B cell (primary cell): ENCODE results near the gene ELL3. TPM values are rescaled to one million over a fixed set of nuclear protein-coding genes. Genes with fewer than 3 reads are reported as not detected.

Experiments
- ATAC-seq: fragments of 200-7000 bp; cut with Tn5 transposase; one replicate; pipeline ENCODE4 v1.10.0; 2021; ENCODE audit warnings: low read depth, mild to moderate bottlenecking, moderate number of reproducible peaks, moderate library complexity
- CTCF ChIA-PET: fragments of 350-600 bp; sonication (Branson Sonifier 250); formaldehyde crosslinking; loops from one replicate; lab custom pipeline; 2021; ENCODE audit warnings: antibody characterized with exemption, inconsistent platforms; lab: Charles Lee
- POLR2A ChIA-PET: fragments of 350-600 bp; sonication (Branson Sonifier 250); formaldehyde crosslinking; loops from one replicate; lab custom pipeline; 2021; ENCODE audit warnings: antibody characterized with exemption; lab: Charles Lee
- DNase-seq: peaks from one replicate; pipeline ENCODE4 v3.0.0; 2013
- H2AFZ ChIP-seq: 2 replicates; pipeline ENCODE4 v1.6.1; 2012; ENCODE audit warnings: mild to moderate bottlenecking, low read depth, low read length; ENCODE audit not compliant: insufficient read depth, poor library complexity, severe bottlenecking
- H3K27ac ChIP-seq, 2 donors: 1 replicate in 1 of 2; 2 replicates in 1 of 2; pipeline ENCODE4 v1.5.1; 2012 to 2013; ENCODE audit warnings: low read length in 2 of 2, mild to moderate bottlenecking in 2 of 2, moderate library complexity in 1 of 2
- H3K27me3 ChIP-seq, 4 experiments: fragments of 200-600 bp in 1 of 4; sonication (generic) in 1 of 4; replicated peaks in 1 of 4; 1 replicate in 2 of 4; 2 replicates in 2 of 4; pipeline versions ENCODE4 v1.6.1 to v1.7.0; 2013 to 2016; ENCODE audit warnings: low read length in 3 of 4, mild to moderate bottlenecking in 2 of 4, mixed read lengths in 1 of 4, moderate library complexity in 1 of 4; ENCODE audit not compliant: insufficient read depth in 4 of 4, control insufficient read depth in 3 of 4; ENCODE audit errors: control extremely low read depth in 1 of 4
- H3K36me3 ChIP-seq, 2 experiments: replicated peaks in 1 of 2; 1 replicate in 1 of 2; 2 replicates in 1 of 2; pipeline versions ENCODE4 v1.6.1 to v1.7.1; 2013; ENCODE audit warnings: low read length in 1 of 2; ENCODE audit not compliant: insufficient read depth in 2 of 2, control insufficient read depth in 1 of 2; ENCODE audit errors: control extremely low read depth in 1 of 2, extremely low read depth in 1 of 2
- H3K4me1 ChIP-seq, 2 donors: fragments of 200-600 bp in 1 of 2; sonication (generic) in 1 of 2; 1 replicate in 1 of 2; 2 replicates in 1 of 2; pipeline versions ENCODE4 v1.5.1 to v1.6.1; 2013 to 2017; ENCODE audit warnings: low read length in 2 of 2; ENCODE audit not compliant: control insufficient read depth in 2 of 2, insufficient read depth in 2 of 2
- H3K4me2 ChIP-seq: replicated peaks from 2 replicates; pipeline ENCODE3; 2012; ENCODE audit warnings: mild to moderate bottlenecking, low read depth, low read length; ENCODE audit not compliant: poor library complexity, severe bottlenecking
- H3K4me3 ChIP-seq, 5 experiments: fragments of 200-600 bp in 1 of 5; sonication (generic) in 1 of 5; 1 replicate in 3 of 5; 2 replicates in 2 of 5; pipeline versions ENCODE4 v1.5.1 to v1.7.0; 2011 to 2016; ENCODE audit warnings: low read length in 4 of 5, mild to moderate bottlenecking in 4 of 5, low read depth in 2 of 5, control low read depth in 1 of 5, moderate library complexity in 1 of 5; ENCODE audit not compliant: insufficient read depth in 1 of 5; ENCODE audit errors: control extremely low read depth in 1 of 5, extremely low read depth in 1 of 5
- H3K79me2 ChIP-seq: fragments of 200-600 bp; sonication (generic); one replicate; pipeline ENCODE4 v1.6.0; 2016; ENCODE audit warnings: low read length; ENCODE audit not compliant: control insufficient read depth, insufficient read depth
- H3K9ac ChIP-seq: fragments of 200-600 bp; sonication (generic); 2 replicates; pipeline ENCODE4 v1.6.1; 2017; ENCODE audit warnings: mild to moderate bottlenecking, low read length, moderate library complexity
- H3K9me3 ChIP-seq, 3 donors: one replicate each; pipeline versions ENCODE4 v1.6.1 to v1.7.1; 2013; ENCODE audit warnings: low read length in 2 of 3; ENCODE audit not compliant: control insufficient read depth in 2 of 3, insufficient read depth in 1 of 3; ENCODE audit errors: control extremely low read depth in 1 of 3
- H4K20me1 ChIP-seq: 2 replicates; pipeline ENCODE4 v1.6.0; 2012; ENCODE audit warnings: mild to moderate bottlenecking, low read length; ENCODE audit not compliant: insufficient read depth, control insufficient read depth, poor library complexity, severe bottlenecking
- H3K27ac Mint-ChIP-seq: one replicate; pipeline ENCODE4 v1.8.0; 2021; ENCODE audit warnings: mixed read lengths
- H3K27me3 Mint-ChIP-seq: one replicate; pipeline ENCODE4 v1.8.0; 2021; ENCODE audit warnings: mixed read lengths
- H3K4me1 Mint-ChIP-seq: one replicate; pipeline ENCODE4 v1.8.0; 2021; ENCODE audit warnings: mixed read lengths
- H3K4me3 Mint-ChIP-seq: one replicate; pipeline ENCODE4 v1.8.0; 2021; ENCODE audit warnings: mixed read lengths
- H3K9me3 Mint-ChIP-seq: one replicate; pipeline ENCODE4 v1.8.0; 2022; ENCODE audit warnings: mixed read lengths; ENCODE audit not compliant: insufficient read depth
- EZH2 ChIP-seq: IDR thresholded peaks from 2 replicates; pipeline ENCODE4 v1.6.1; 2012; ENCODE audit warnings: borderline replicate concordance, low read depth, mild to moderate bottlenecking, moderate library complexity, low read length; ENCODE audit not compliant: insufficient read depth, poor library complexity, severe bottlenecking
- WGBS: methylation state at CpG from one replicate; pipeline ENCODE4 v1.1.5; 2013; ENCODE audit warnings: missing lambda C conversion rate; ENCODE audit not compliant: insufficient coverage; 5-methylcytosine and 5-hydroxymethylcytosine counted together
- intact Hi-C: fragments of 100-400 bp; cut with micrococcal nuclease; formaldehyde crosslinking; loops from one replicate; pipeline ENCODE4 v1.10.0; 2022
- polyA plus RNA-seq: library from polyadenylated mRNA; depleted of rRNA; stranded (reverse); fragments of >200 nt; gene quantifications from 2 replicates; pipeline ENCODE4 v1.2.3, GENCODE V29; 2012
- total RNA-seq, 2 donors: library from RNA; stranded (reverse); fragments of 120-200 nt in 1 of 2; gene quantifications; 1 replicate in 1 of 2; 2 replicates in 1 of 2; pipeline versions ENCODE4 v1.2.3 to v1.2.4, GENCODE V29; 2013 to 2022
- TF ChIP-seq, protein P1 (sequence below): fragments of 200-600 bp; IDR thresholded peaks from one replicate; pipeline ENCODE4 v1.8.0; 2022; ENCODE audit warnings: antibody characterized with exemption, mild to moderate bottlenecking

ELL3 gene
- total and polyA plus RNA-seq, 2 donors (not counting 1 experiment from before 2014, with no cell fraction given), result 22.0 to 88.8 TPM

DNA sequence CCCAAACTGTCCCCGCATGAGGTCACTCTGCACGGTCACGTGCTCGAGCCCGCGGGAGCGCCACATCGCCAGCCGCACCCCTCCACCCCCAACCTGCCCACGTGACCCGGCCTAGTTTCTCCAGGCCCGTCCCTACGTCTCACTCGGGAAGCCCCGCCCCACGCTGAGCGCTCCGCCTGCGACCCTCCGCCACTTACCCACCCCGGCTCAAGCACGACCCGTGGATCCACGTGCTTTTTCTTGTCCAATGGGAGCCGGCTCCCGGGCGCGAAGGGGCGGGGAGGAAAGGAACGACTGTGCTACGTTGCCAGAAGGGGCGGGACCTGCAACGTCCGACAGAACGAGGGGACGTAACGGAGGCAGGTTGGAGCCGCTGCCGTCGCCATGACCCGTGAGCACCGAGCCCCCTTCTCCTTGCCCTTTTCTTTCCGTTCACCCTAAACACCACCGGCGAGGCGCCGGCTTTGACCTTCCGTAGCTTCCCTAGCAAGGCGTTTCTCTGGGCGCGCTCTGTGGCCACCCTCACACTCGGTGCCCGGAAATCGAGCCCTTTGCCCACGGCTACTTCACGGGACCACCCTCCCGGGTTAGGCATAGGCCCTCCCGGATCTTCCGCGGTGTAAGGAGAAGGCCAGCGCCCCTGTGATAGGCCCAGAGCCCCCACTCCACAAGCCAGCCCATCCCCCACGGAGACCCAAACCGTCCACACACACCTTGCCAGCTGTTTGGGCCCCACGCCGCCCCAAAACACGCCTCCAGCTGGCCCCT lies 15.4 kb upstream of the ELL3 start, which contains the start of gene SERF2:
SERF2 (plus strand) TSS at position 328 of the 768 bp plus-strand sequence; CDS start at position 385, 57 bp downstream.
- H3K27me3 ChIP-seq, result no peaks in the 10 kb centered on the region
- WGBS, result under 1% methylated on average over 62 of the region's 66 CpGs
- intact Hi-C loops, result loop anchor here (1.0 kb wide), 6 partner anchors 8 to 46 kb away; partner anchors contain the start of genes ELL3, HYPK, MFAP1 and PDIA3
- peak within 1 kb of the TSS; percentile 85 for H3K9ac ChIP-seq
- H3K27me3 Mint-ChIP-seq, result no peaks in the 10 kb centered on the region
- no peaks in the 10 kb centered on the region for H3K9me3 Mint-ChIP-seq
- peak within 1 kb of the TSS; percentile 93 for H3K4me3 Mint-ChIP-seq
- H3K4me1 ChIP-seq, result peaks cover 37 to 73% of the 10 kb centered on the region in 2 donors
- peak within 1 kb of the TSS; percentile 87 for H3K4me2 ChIP-seq
- peaks cover 0 to 6% (median 0%) of the 10 kb centered on the region in 3 donors for H3K9me3 ChIP-seq
- TF ChIP-seq EZH2, result no peak
- TF ChIP-seq, protein P1, sequence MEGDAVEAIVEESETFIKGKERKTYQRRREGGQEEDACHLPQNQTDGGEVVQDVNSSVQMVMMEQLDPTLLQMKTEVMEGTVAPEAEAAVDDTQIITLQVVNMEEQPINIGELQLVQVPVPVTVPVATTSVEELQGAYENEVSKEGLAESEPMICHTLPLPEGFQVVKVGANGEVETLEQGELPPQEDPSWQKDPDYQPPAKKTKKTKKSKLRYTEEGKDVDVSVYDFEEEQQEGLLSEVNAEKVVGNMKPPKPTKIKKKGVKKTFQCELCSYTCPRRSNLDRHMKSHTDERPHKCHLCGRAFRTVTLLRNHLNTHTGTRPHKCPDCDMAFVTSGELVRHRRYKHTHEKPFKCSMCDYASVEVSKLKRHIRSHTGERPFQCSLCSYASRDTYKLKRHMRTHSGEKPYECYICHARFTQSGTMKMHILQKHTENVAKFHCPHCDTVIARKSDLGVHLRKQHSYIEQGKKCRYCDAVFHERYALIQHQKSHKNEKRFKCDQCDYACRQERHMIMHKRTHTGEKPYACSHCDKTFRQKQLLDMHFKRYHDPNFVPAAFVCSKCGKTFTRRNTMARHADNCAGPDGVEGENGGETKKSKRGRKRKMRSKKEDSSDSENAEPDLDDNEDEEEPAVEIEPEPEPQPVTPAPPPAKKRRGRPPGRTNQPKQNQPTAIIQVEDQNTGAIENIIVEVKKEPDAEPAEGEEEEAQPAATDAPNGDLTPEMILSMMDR, result no peak
- peak within 1 kb of the TSS; percentile 96 for H3K27ac ChIP-seq
- POLR2A ChIA-PET, result interaction anchor here (0.5 to 5.3 kb wide), 7 partner anchors 8 to 51 kb away, joined by 3 to 72 read pairs (median 9); partner anchors contain the start of genes ELL3, HYPK, MFAP1 and SERINC4
- ATAC-seq (peak; percentile 86), DNase-seq (peak; percentile 100)
- H3K4me1 Mint-ChIP-seq, result peaks cover 66% of the 10 kb centered on the region
- H4K20me1 ChIP-seq, result peaks cover 36% of the 10 kb centered on the region
- H3K27ac Mint-ChIP-seq, result peak within 1 kb of the TSS; percentile 93
- peak within 1 kb of the TSS; percentile 50 to 100 (median 94) for H3K4me3 ChIP-seq
- H3K36me3 ChIP-seq, result peaks cover 0 to 41% of the 10 kb centered on the region in 2 experiments
- H3K79me2 ChIP-seq, result peaks cover 30% of the 10 kb centered on the region
- CTCF ChIA-PET, result interaction anchor here (0.6 to 8.7 kb wide), 3 partner anchors 8 to 25 kb away, joined by 3 to 150 read pairs (median 5); partner anchors contain the start of genes ELL3, HYPK and SERINC4
- peak within 1 kb of the TSS; percentile 70 for H2AFZ ChIP-seq
